ENCODE measurements around the gene PI4KA.
"Not testable (repeated sequence)": the region's sequence is repeated elsewhere in the genome, so short reads cannot be mapped to it uniquely, and the experiment has no call there.

PI4KA gene

GRCh38 chr22:20699856-20700255 is 158.8 kb downstream of the PI4KA start:
- H3K36me3 Mint-ChIP-seq (ENCODE audit: low read depth); H3K4me1 Mint-ChIP-seq; H3K9me3 Mint-ChIP-seq; H3K27ac Mint-ChIP-seq: not testable (repeated sequence)
- Mint-ChIP-seq H3K27me3 (ENCODE audit: low read depth) (peaks cover 37% of the 10 kb centered on the region), H3K4me3 (peak overlapping the region; percentile 52 to 61 (median 59))

- H3K27me3 Mint-ChIP-seq (ENCODE audit: low read depth): peaks cover 21% of the 10 kb centered on the region
- not testable (repeated sequence) for H3K4me1 Mint-ChIP-seq; H3K36me3 Mint-ChIP-seq (ENCODE audit: low read depth); H3K9me3 Mint-ChIP-seq; H3K4me3 Mint-ChIP-seq
- peak overlapping the region in 2 of 3 experiments; percentile 64 to 67 for H3K27ac Mint-ChIP-seq
- peak; percentile 75 to 85 (median 77) for TF ChIP-seq CTCF (IDR thresholded peaks at IDR 0.05; ENCODE audit: unreplicated experiment in 3 of 3)
These were observed 161.0 kb downstream of the PI4KA start for GRCh38 chr22:20697481-20698113.

GRCh38 chr22:20696056-20696455 is 162.6 kb downstream of the PI4KA start:
- peaks cover 11% of the 10 kb centered on the region for H3K27me3 Mint-ChIP-seq (ENCODE audit: low read depth)
- H3K4me1 Mint-ChIP-seq; H3K27ac Mint-ChIP-seq; H3K36me3 Mint-ChIP-seq (ENCODE audit: low read depth); H3K9me3 Mint-ChIP-seq; H3K4me3 Mint-ChIP-seq: not testable (repeated sequence)

- not testable (repeated sequence) for H3K36me3 Mint-ChIP-seq (ENCODE audit: low read depth); H3K4me3 Mint-ChIP-seq; H3K27me3 Mint-ChIP-seq (ENCODE audit: low read depth); H3K9me3 Mint-ChIP-seq; H3K27ac Mint-ChIP-seq; H3K4me1 Mint-ChIP-seq
These were observed 163.4 kb downstream of the PI4KA start for GRCh38 chr22:20695205-20695604.

- not testable (repeated sequence) for H3K27me3 Mint-ChIP-seq (ENCODE audit: low read depth); H3K27ac Mint-ChIP-seq; H3K9me3 Mint-ChIP-seq; H3K36me3 Mint-ChIP-seq (ENCODE audit: low read depth); H3K4me1 Mint-ChIP-seq; H3K4me3 Mint-ChIP-seq
These were observed 164.4 kb downstream of the PI4KA start for GRCh38 chr22:20694256-20694655.

GRCh38 chr22:20692926-20693325 is 165.7 kb downstream of the PI4KA start:
- H3K36me3 Mint-ChIP-seq (ENCODE audit: low read depth); H3K4me1 Mint-ChIP-seq; H3K27me3 Mint-ChIP-seq (ENCODE audit: low read depth); H3K9me3 Mint-ChIP-seq; H3K27ac Mint-ChIP-seq; H3K4me3 Mint-ChIP-seq: not testable (repeated sequence)

- H3K36me3 Mint-ChIP-seq (ENCODE audit: low read depth); H3K4me3 Mint-ChIP-seq; H3K9me3 Mint-ChIP-seq; H3K27me3 Mint-ChIP-seq (ENCODE audit: low read depth); H3K4me1 Mint-ChIP-seq; H3K27ac Mint-ChIP-seq: not testable (repeated sequence)
These were observed 167.9 kb downstream of the PI4KA start for GRCh38 chr22:20690586-20691317.

- not testable (repeated sequence) for H3K4me3 Mint-ChIP-seq; H3K27me3 Mint-ChIP-seq (ENCODE audit: low read depth); H3K9me3 Mint-ChIP-seq; H3K27ac Mint-ChIP-seq; H3K36me3 Mint-ChIP-seq (ENCODE audit: low read depth); H3K4me1 Mint-ChIP-seq
These were observed 171.0 kb downstream of the PI4KA start for GRCh38 chr22:20687356-20688172.

GRCh38 chr22:20685764-20686163 is 172.8 kb downstream of the PI4KA start:
- H3K4me1 Mint-ChIP-seq; H3K36me3 Mint-ChIP-seq (ENCODE audit: low read depth); H3K9me3 Mint-ChIP-seq; H3K27ac Mint-ChIP-seq; H3K27me3 Mint-ChIP-seq (ENCODE audit: low read depth); H3K4me3 Mint-ChIP-seq: not testable (repeated sequence)

GRCh38 chr22:20678792-20679435 is 179.7 kb downstream of the PI4KA start:
- not testable (repeated sequence) for H3K4me3 Mint-ChIP-seq; H3K36me3 Mint-ChIP-seq (ENCODE audit: low read depth); H3K27ac Mint-ChIP-seq; H3K4me1 Mint-ChIP-seq; H3K27me3 Mint-ChIP-seq (ENCODE audit: low read depth)
- peaks cover 25% of the 10 kb centered on the region for H3K9me3 Mint-ChIP-seq

Measured in nephron (organoid).